HT1080 (cell line): ENCODE measurements around the gene LMNTD2. TPM values are rescaled to one million over a fixed set of nuclear protein-coding genes. Genes with fewer than 3 reads are reported as not detected.
A peak's percentile ranks its signal among the peaks of the same experiment; 100 is the strongest.

Experiments
- DNase-seq: peaks from one replicate; pipeline ENCODE4 v3.0.0-alpha.2; 2015; ENCODE audit warnings: low read depth
- total RNA-seq: library from RNA; depleted of rRNA; stranded (reverse); fragments of >200 nt; shearing (Covaris generic); gene quantifications from 2 replicates; pipeline ENCODE4 v1.2.3, GENCODE V29; 2014

Gene LMNTD2
- total RNA-seq, 1 experiment from 2014 or later: 0.08 TPM

GRCh38 chr11:555227-555779 is 5.2 kb downstream of the LMNTD2 start:
- no peak for DNase-seq

GRCh38 chr11:554428-555226 is 5.9 kb downstream of the LMNTD2 start:
- DNase-seq: peak; percentile 31

- DNase-seq: no peak
These were observed 6.6 kb downstream of the LMNTD2 start for GRCh38 chr11:553988-554340.

- DNase-seq: no peak
These were observed 7.2 kb downstream of the LMNTD2 start for GRCh38 chr11:553083-553987.

- DNase-seq: no peak
These were observed 8.9 kb downstream of the LMNTD2 start for GRCh38 chr11:551596-551995.

- DNase-seq: no peak
These were observed 9.4 kb downstream of the LMNTD2 start for GRCh38 chr11:551131-551530.

GRCh38 chr11:550746-551085 is 9.8 kb downstream of the LMNTD2 start:
- no peak for DNase-seq

GRCh38 chr11:550021-550745 is 10.4 kb downstream of the LMNTD2 start:
- no peak for DNase-seq

GRCh38 chr11:548700-549603 is 11.6 kb downstream of the LMNTD2 start:
- DNase-seq: no peak

GRCh38 chr11:545171-545570 is 15.4 kb downstream of the LMNTD2 start:
- no peak for DNase-seq

- no peak for DNase-seq
These were observed 15.7 kb downstream of the LMNTD2 start for GRCh38 chr11:544817-545166.

- no peak for DNase-seq
These were observed 19.1 kb downstream of the LMNTD2 start for GRCh38 chr11:541433-541885.

GRCh38 chr11:540583-541432 is 19.7 kb downstream of the LMNTD2 start:
- no peak for DNase-seq

GRCh38 chr11:539971-540481 is 20.5 kb downstream of the LMNTD2 start:
- DNase-seq: no peak

- no peak for DNase-seq
These were observed 22.0 kb downstream of the LMNTD2 start for GRCh38 chr11:538431-539051.

GRCh38 chr11:537622-538430 is 22.7 kb downstream of the LMNTD2 start:
- no peak for DNase-seq

GRCh38 chr11:536841-537621 is 23.5 kb downstream of the LMNTD2 start, which contains the start of gene LRRC56:
LRRC56 (plus strand) TSS chr11:537527; CDS start chr11:540685, 3,158 bp downstream.
- no peak for DNase-seq
